Ishikawa (cell line): ENCODE measurements around the gene ATP1A3.

Source experiments
- CREB1 ChIP-seq: IDR thresholded peaks from 2 replicates; pipeline ENCODE4 v1.6.1; 2012; ENCODE audit warnings: low read depth
- EGR1 ChIP-seq: IDR thresholded peaks from 2 replicates; pipeline ENCODE4 v1.6.1; 2012
- EP300 ChIP-seq: IDR thresholded peaks from 2 replicates; pipeline ENCODE4 v1.6.1; 2012; ENCODE audit warnings: borderline replicate concordance
- FOXM1 ChIP-seq: IDR thresholded peaks from 2 replicates; pipeline ENCODE4 v1.6.1; 2012; ENCODE audit warnings: low read depth, borderline replicate concordance
- MAX ChIP-seq: IDR thresholded peaks from 2 replicates; pipeline ENCODE4 v1.6.1; 2012
- NFIC ChIP-seq: IDR thresholded peaks from 2 replicates; pipeline ENCODE4 v1.6.1; 2012
- TAF1 ChIP-seq: IDR thresholded peaks from 2 replicates; pipeline ENCODE4 v1.6.1; 2012; ENCODE audit warnings: low read depth, mild to moderate bottlenecking
- TCF12 ChIP-seq: IDR thresholded peaks from 2 replicates; pipeline ENCODE4 v1.6.1; 2012; ENCODE audit warnings: low read depth
- TEAD4 ChIP-seq: IDR thresholded peaks from 2 replicates; pipeline ENCODE4 v1.6.1; 2012
- YY1 ChIP-seq: IDR thresholded peaks from 2 replicates; pipeline ENCODE4 v1.6.1; 2012; ENCODE audit warnings: low read depth
- ZBTB7A ChIP-seq: IDR thresholded peaks from 2 replicates; pipeline ENCODE4 v1.6.1; 2012; ENCODE audit warnings: low read depth
- TF ChIP-seq, protein P1 (sequence below): IDR thresholded peaks from 2 replicates; pipeline ENCODE4 v1.6.1; 2012; ENCODE audit warnings: low read depth, mild to moderate bottlenecking
- TF ChIP-seq, protein P2 (sequence below): IDR thresholded peaks from 2 replicates; pipeline ENCODE4 v1.6.1; 2012

Gene ATP1A3

GRCh38 chr19:41925208-41926003 is 68.6 kb downstream of the ATP1A3 start:
- TF ChIP-seq, protein P1, sequence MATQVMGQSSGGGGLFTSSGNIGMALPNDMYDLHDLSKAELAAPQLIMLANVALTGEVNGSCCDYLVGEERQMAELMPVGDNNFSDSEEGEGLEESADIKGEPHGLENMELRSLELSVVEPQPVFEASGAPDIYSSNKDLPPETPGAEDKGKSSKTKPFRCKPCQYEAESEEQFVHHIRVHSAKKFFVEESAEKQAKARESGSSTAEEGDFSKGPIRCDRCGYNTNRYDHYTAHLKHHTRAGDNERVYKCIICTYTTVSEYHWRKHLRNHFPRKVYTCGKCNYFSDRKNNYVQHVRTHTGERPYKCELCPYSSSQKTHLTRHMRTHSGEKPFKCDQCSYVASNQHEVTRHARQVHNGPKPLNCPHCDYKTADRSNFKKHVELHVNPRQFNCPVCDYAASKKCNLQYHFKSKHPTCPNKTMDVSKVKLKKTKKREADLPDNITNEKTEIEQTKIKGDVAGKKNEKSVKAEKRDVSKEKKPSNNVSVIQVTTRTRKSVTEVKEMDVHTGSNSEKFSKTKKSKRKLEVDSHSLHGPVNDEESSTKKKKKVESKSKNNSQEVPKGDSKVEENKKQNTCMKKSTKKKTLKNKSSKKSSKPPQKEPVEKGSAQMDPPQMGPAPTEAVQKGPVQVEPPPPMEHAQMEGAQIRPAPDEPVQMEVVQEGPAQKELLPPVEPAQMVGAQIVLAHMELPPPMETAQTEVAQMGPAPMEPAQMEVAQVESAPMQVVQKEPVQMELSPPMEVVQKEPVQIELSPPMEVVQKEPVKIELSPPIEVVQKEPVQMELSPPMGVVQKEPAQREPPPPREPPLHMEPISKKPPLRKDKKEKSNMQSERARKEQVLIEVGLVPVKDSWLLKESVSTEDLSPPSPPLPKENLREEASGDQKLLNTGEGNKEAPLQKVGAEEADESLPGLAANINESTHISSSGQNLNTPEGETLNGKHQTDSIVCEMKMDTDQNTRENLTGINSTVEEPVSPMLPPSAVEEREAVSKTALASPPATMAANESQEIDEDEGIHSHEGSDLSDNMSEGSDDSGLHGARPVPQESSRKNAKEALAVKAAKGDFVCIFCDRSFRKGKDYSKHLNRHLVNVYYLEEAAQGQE: no peak
- TF ChIP-seq TCF12 (no peak), TAF1 (no peak), NFIC (no peak)

- TF ChIP-seq MAX (peak; percentile 67), NFIC (no peak)
Observed at GRCh38 chr19:41924151-41925145, 69.6 kb downstream of the ATP1A3 start.

DNA sequence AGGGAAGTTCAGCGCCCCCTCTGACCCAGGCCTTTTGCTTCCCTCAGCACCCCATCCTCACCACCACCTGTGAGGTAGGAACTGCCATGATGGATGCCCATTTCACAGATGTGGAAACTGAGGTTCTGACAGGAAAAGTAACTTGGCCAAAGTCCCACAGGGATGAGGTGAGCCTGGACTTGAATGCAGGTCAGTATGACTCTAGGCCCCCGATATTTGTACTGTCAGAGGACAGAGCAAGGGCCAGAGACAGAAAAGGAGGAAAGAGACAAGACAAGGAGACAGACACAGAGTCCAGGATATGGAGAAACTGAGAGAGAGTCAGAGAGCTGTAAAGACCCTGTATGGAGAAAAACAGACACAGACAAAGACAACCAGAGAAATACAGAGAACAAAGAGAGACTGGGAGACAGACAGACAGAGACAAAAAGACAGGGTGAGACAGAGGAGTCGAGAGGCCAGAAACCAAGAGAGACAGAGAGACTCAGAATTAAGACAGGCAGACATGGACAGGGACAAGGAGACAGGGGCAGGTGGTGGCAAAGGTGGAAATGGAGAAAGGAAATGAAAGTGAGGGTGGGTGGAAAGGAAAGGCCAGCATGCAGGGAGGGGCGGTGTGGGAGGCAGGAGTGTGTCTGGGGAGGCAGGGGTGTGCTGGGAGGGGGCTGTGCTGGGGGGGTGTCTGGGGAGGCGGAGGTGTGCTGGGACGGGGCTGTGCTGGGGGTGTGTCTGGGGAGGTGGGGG is 70.8 kb downstream of the ATP1A3 start:
- TF ChIP-seq NFIC: no peak
- TF ChIP-seq, protein P1: no peak
- no peak for TF ChIP-seq TEAD4
- TF ChIP-seq YY1: no peak
- no peak for TF ChIP-seq EGR1

DNA sequence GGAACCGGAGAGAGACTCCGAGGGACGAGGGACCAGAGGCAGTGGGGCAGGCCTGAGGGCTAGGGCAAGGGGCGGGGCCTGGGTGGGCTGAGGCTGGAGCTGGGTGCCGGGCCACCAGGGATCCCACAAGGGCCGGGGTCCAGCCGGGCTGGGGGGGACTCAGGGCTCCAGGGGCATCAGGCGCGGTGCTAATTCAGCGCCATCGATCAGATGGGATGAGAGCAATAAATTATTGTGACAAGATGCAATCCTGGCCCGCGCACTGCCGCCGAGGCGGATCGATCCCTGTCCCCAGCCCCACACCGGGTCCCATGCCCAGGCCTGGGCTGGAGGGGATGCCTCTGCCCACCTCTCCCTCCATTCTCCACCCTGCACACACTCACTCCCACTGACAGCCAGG is 71.4 kb downstream of the ATP1A3 start:
- no peak for TF ChIP-seq EGR1
- TF ChIP-seq, protein P2, sequence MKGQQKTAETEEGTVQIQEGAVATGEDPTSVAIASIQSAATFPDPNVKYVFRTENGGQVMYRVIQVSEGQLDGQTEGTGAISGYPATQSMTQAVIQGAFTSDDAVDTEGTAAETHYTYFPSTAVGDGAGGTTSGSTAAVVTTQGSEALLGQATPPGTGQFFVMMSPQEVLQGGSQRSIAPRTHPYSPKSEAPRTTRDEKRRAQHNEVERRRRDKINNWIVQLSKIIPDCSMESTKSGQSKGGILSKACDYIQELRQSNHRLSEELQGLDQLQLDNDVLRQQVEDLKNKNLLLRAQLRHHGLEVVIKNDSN: no peak
- TF ChIP-seq YY1: no peak
- no peak for TF ChIP-seq EP300
- no peak for TF ChIP-seq FOXM1
- no peak for TF ChIP-seq TAF1
- TF ChIP-seq NFIC: no peak
- TF ChIP-seq TCF12: no peak
- TF ChIP-seq CREB1: no peak

- no peak for TF ChIP-seq ZBTB7A
- TF ChIP-seq, protein P2: no peak
- TF ChIP-seq EP300: no peak
Observed at GRCh38 chr19:41921577-41922576, 72.2 kb downstream of the ATP1A3 start.
